ENCODE results near the gene MAP3K7CL.
"Not testable (repeated sequence)": the region's sequence is repeated elsewhere in the genome, so short reads cannot be mapped to it uniquely, and the experiment has no call there.

Gene MAP3K7CL

GRCh38 chr21:29146726-29147125 lies 16.3 kb downstream of the MAP3K7CL start:
- no peak for DNase-seq (ENCODE audit: insufficient read length, low spot score)
- TF ChIP-seq POLR2A (IDR thresholded peaks at IDR 0.05; ENCODE audit: low read depth, low read length) = no peak
- FAIRE-seq = no peak

GRCh38 chr21:29148530-29148929 lies 18.1 kb downstream of the MAP3K7CL start:
- no peak for TF ChIP-seq POLR2A (IDR thresholded peaks at IDR 0.05; ENCODE audit: low read depth, low read length)
- DNase-seq (ENCODE audit: insufficient read length, low spot score) = no peak
- FAIRE-seq = no peak

DNA sequence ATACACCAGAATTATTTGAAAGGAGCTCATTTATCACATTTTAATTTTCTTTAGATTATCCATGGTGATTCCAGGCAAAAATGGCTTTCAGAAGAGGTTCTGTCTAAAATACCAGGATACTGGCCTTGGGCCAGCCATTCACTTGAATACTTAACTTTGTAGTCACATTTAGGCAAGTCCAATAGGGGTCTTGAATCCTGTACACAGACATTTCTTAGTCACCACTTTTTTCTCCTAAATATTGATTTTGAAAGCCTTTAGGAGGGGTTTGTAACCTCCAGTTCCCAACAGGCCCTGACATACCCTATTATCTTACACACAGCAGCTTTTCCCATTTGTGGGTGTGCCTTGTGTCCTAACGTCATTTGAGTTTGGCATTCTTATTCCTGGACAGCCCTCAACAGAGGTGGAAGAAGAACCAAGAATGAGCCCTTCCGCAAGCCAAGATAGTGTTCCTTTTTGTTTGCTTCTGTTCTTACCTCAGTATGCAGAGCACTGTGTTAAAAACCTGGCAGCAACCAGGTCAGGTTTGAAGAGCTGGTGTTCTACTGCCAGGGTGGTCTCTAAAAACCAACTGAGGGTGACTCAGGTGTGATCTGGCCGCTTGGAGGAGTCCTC lies 19.5 kb downstream of the MAP3K7CL start:
- TF ChIP-seq POLR2A (IDR thresholded peaks at IDR 0.05; ENCODE audit: low read depth, low read length) = no peak
- DNase-seq (ENCODE audit: insufficient read length, low spot score) (no peak), FAIRE-seq (no peak)

- DNase-seq (ENCODE audit: insufficient read length, low spot score) (no peak), FAIRE-seq (no peak)
- no peak for TF ChIP-seq POLR2A (IDR thresholded peaks at IDR 0.05; ENCODE audit: low read depth, low read length)
Observed at GRCh38 chr21:29151931-29152330, 21.5 kb downstream of the MAP3K7CL start.

- no peak for TF ChIP-seq POLR2A (IDR thresholded peaks at IDR 0.05; ENCODE audit: low read depth, low read length)
- FAIRE-seq (no peak), DNase-seq (ENCODE audit: insufficient read length, low spot score) (no peak)
Observed at GRCh38 chr21:29152916-29153315, 22.5 kb downstream of the MAP3K7CL start.

DNA sequence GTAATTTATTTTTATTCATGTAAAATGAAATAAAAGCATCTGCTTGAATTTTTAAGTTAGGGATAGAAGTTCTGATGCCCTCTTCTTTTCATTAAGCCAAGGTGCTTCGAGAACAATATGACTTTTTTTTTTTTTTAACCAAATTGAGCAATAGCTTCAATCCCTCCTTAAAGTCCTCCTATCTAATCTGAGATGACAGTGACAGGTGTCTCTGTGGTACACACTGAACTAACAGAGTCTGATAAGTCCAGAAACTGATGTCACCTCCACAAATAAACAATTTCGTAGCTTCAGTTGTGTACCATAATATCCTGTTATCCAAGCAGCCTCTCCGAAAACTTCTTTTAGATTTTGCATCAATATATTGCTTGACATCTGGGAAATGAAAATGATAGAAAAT lies 23.8 kb downstream of the MAP3K7CL start:
- FAIRE-seq (no peak), DNase-seq (ENCODE audit: insufficient read length, low spot score) (no peak)
- no peak for TF ChIP-seq POLR2A (IDR thresholded peaks at IDR 0.05; ENCODE audit: low read depth, low read length)

- TF ChIP-seq POLR2A (IDR thresholded peaks at IDR 0.05; ENCODE audit: low read depth, low read length) = peak; percentile 26; the same call in 1 of the 2 replicates
- peak; percentile 44 for DNase-seq (ENCODE audit: insufficient read length, low spot score)
- peak; percentile 52 for FAIRE-seq
Observed at GRCh38 chr21:29155118-29155932, 24.9 kb downstream of the MAP3K7CL start.

DNA sequence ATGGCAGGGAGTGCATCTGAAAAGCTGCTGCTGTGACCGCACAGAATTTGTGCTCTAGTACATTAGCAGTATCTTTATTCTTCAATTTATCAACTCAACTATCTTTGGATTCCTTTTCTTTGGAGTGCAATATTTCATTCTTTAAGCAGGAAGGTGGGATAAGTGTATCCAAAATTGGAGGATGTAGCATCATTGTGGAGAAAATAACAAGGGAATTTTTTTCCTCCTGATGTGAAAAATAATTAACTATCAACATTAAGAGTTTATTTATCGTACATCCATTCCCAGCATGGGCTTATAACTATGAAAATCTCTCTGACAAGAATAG lies 25.5 kb downstream of the MAP3K7CL start:
- DNase-seq (ENCODE audit: insufficient read length, low spot score) (no peak), FAIRE-seq (no peak)
- TF ChIP-seq POLR2A (IDR thresholded peaks at IDR 0.05; ENCODE audit: low read depth, low read length) = no peak

- no peak for FAIRE-seq
- no peak for TF ChIP-seq POLR2A (IDR thresholded peaks at IDR 0.05; ENCODE audit: low read depth, low read length)
- DNase-seq (ENCODE audit: insufficient read length, low spot score) = no peak
Observed at GRCh38 chr21:29157080-29157479, 26.6 kb downstream of the MAP3K7CL start.

- FAIRE-seq = no peak
- DNase-seq (ENCODE audit: insufficient read length, low spot score) = no peak
- no peak for TF ChIP-seq POLR2A (IDR thresholded peaks at IDR 0.05; ENCODE audit: low read depth, low read length)
Observed at GRCh38 chr21:29159842-29160241, 29.4 kb downstream of the MAP3K7CL start.

GRCh38 chr21:29162825-29163224 lies 32.4 kb downstream of the MAP3K7CL start:
- not testable (repeated sequence) for FAIRE-seq; DNase-seq (ENCODE audit: insufficient read length, low spot score)

DNA sequence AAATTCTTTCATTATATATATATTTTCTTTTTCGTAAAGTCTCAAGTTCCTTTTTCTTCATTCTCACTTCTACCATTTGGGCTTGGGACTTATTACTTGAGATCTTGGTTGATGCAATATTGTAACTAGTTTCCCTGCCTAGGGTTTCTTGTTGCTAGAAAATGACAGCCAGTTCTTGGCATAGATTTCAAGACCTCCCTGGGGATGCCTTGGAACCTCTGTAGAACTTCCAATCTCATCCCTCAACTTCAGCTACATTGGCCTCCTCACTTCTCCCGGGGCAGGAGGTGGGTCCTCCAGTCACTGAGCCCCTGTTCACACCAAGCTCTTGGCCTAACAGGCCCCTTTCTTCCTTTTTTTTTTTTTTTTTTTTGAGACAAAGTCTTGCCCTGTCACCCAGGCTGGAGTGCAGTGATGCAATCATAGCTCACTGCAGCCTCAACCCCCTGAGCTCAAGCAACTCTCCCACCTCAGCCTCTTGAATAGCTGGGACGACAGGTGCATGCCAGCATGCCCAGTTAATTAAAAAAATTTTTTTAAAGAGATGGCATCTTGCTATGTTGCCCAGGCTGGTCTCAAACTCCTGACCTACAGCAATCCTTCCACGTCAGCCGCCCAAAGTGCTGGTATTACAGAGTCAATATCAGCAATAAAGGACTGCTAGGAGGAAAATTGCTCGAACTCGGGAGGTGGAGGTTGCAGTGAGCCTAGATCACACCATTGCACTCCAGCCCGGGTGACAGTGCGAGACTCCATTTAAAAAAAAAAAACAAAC lies 33.1 kb downstream of the MAP3K7CL start:
- FAIRE-seq (no peak), DNase-seq (ENCODE audit: insufficient read length, low spot score) (no peak)

GRCh38 chr21:29164323-29164942 lies 34.0 kb downstream of the MAP3K7CL start:
- FAIRE-seq (peak; percentile 87), DNase-seq (ENCODE audit: insufficient read length, low spot score) (no peak)
- no peak for TF ChIP-seq POLR2A (IDR thresholded peaks at IDR 0.05; ENCODE audit: low read depth, low read length)

More for the DNA sequence above, 33.1 kb downstream of the MAP3K7CL start:
- no peak for TF ChIP-seq POLR2A (IDR thresholded peaks at IDR 0.05; ENCODE audit: low read depth, low read length)

GRCh38 chr21:29166323-29166722 lies 35.9 kb downstream of the MAP3K7CL start:
- no peak for TF ChIP-seq POLR2A (IDR thresholded peaks at IDR 0.05; ENCODE audit: low read depth, low read length)
- FAIRE-seq (no peak), DNase-seq (ENCODE audit: insufficient read length, low spot score) (no peak)
